HL-60/S4 (cell line): Measurements from ENCODE around the gene GBP1.
"Not testable (repeated sequence)": the region's sequence is repeated elsewhere in the genome, so short reads cannot be mapped to it uniquely, and the experiment has no call there.

Experiments
- in situ Hi-C: fragments of 300-500 bp; cut with MboI; formaldehyde crosslinking; loops from 2 replicates; pipeline ENCODE4 v1.14.3; 2022; ENCODE audit warnings: low sequenced_read_pairs

Gene GBP1

DNA sequence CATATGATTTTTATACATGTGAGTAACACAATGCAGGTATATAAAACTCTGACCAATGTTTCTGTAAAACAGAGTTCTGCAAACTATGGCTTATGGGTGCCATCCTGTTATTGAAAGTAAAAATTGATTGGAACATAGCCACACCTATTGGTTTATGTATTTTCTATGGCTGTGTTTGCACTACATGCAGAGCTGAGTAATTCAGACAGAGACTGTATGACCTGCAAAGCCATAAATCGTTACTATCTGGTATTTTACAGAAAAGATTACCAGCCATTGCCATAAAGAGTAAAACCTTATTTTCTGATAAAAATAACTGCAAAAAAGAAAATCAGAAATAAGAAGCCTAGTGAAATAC is 13.1 kb downstream of the GBP1 start:
- in situ Hi-C loops: no loop called here

DNA sequence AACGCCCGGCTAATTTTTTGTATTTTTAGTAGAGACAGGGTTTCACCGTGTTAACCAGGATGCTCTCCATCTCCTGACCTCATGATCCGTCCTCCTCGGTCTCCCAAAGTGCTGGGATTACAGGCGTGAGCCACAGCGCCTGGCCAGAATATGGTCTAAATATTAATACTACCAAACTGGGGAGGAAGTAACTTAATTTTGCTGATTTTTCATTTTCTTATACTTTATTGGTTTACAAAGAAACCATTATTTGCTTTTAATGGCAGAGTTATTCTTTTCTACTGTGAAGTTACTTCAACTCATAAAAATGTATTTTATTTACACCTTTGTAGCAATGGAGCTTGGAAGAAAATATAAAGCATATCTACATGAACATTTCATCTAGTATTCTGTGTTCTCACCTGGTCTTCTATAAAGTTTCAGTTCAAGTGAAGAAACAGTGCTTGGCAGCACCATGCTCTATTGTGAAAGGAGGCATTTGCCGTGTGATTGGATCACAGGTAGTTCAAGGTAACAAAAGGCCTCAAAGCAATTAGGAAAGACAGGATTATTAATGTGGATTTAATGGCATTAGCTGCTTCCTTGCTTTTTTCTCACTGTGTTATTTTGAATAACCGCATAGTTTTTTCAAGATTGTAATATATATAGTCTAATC is 13.6 kb downstream of the GBP1 start:
- in situ Hi-C loops: no loop called here

DNA sequence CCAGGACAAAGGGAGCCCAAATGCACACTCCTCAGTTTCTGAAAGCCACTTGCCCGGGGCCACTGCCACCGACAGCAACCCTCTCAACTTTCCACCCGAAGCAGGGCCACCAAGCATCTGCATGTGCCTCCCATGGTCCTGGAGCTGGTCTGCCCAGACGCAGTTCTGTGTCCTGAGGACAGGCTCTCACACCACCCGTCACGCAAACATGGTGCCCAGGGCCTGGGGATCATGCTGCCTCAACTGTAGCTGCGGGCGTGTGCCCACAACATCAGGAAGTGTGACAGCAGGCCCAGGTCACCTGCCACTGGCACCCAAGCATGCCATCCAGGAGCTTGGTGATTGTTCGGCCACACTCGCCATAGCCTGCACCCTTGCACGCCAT is 14.4 kb downstream of the GBP1 start:
- in situ Hi-C loops: no loop called here

DNA sequence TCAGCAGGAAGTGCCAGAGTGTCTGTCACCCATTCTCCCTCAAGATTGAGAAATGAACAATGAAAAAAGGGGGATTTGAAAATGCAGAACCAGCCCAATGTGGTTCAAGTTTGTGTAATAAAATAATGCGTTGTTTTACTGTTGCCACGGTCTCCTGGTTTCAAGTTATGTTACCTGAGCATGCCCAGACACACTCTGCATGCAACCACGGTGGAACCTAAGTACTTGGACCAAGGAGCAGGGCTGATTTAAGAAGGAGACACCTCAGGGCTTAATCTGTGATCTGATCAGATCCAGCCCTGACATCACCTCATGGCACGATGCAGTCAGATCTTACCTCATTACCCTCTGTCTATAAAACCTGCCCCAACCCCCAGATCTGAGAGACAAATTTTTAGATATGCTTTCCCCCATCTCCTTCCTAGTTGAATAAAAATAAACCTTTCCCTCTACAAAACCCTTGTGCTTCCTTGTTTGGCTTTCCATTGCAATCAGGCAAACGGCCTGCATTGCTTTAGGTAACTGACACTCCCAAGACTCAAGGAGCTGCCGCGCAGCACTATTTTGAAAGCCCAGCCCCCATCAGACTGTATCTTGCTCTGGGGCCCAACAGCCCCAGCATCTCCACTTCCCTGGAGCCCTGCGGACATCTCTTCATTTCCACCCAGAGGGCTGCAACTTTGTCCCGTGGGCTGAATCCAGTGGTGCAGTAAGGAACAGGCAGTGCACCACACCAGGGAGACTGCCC is 14.9 kb downstream of the GBP1 start:
- in situ Hi-C loops: not testable (repeated sequence)

DNA sequence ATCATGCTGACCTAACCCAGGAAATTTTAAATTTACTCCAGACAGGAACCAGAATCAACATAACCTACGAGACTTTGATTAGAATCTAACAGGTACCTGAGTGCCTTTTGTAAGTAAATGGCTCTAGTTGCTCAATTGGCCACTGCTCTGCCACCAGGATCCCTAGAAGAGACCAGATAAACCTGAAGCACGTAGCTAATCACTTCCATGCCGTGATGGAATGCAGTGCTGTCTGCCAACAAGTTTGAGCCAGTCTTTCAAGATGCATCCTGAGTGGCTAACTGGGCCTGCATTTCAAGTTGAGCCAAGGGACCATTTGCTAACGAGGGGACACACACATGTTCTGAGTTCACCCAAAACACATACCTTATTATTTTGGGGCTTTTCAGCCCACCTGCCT is 15.8 kb downstream of the GBP1 start:
- in situ Hi-C loops: not testable (repeated sequence)

DNA sequence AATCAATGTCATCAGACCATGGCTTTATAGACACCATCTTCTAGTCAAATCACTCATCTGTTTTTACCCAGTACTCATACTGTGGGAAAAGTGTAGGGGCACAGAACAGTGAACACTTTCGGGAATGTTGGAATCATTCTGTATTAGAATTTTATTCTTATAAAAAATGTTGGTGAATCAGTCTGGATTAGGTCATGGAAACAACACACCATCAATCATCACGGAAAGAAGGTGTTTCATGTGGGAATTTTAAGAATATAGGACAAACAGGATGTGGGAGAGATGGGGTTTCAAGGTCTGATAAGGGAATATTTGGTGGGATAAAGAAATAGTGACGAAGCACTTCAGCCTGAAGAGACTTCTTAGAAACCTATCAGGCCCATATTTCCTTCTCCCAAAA is 17.3 kb downstream of the GBP1 start:
- in situ Hi-C loops: no loop called here

DNA sequence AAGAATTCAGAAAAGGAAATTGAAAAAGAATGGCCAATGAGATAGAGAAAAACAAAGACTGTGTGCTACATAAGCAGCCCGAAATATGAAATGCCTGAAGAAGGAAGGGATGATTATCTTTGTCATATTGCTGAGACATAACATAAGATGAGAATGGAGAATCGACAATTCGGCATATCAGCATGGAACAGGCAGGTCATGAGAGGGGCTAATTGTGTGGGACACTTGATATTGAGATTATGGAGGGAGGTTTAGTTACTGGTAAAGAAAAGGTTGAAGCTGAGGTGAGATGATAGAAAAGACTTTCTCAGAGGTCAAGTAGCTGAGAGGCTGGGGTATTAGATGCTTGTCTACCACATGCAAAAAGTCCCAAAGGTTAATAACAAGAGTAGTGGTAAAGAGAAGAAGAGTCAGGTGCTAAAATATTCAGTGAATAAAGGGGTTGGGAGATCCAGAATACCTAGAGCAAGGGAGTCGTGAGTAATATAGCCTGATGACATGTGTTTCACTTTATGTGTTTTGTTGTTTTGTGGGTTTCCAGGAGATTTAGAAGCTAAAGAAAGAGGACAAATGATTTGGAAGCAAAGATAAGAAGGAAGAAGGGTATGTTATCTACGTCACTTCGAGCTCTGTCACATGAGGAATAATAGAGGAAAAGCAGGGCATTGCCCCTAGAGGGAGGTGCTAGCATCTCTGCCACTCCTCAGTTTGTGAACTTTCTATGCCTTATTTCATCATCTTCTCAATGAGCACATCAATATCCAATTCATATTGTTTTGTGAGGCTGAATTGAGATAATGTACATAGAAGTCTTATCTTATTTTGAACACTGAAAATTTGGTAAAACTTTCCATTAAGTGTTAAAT is 18.5 kb downstream of the GBP1 start:
- in situ Hi-C loops: not testable (repeated sequence)

DNA sequence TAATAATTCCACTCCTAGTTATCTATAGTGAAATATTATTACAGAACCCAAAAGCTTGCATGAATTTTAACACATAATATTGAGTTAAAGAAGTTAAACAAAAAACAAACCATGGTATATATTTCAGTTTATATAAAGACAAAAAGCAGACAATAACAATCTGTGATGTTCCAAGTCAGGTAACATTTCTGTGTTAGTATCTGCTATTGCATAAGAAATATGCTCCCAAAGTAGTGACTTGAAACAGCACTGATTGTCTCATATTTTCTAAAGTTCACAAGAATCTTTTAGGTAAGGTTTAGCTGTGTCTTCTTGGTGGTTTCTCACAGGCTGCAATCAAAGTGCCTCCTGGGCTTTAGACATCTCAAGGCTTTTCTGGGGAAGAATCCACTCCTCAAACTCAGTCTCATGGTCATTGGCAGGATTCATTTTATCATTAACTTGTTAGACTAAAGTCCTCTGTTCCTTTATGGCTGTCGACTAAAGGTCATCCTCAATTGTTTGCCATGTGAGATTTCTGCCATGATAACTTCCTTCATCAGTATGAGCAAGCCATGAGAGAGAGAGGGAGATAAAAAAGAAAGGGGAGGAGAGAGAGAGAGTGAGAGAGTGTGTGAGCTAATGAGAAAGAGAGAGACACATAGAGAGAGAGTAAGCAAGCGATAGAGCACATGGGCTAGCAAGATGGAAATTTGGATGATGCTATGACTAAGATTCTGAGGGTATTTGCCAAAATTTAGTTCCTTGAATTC is 19.9 kb downstream of the GBP1 start:
- in situ Hi-C loops: no loop called here

DNA sequence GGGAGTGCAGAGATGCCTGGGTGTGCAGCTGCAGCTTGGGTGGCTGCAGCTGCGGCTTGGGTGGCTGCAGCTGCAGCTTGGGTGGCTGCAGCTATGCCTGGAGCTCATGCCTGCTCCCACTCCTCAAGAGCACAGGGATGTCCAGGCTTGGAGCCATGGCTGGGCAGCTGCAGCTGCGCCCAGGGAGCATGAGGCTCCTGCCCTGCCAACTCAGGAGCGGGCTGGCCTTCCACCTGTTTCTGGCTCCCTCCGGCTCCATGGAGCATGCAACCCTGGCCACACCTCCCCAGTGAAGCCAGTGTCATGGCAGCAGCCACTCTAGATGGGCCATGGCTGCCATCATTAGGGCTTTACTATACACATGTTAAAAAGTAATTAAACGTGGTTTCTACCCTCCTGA is 21.1 kb downstream of the GBP1 start:
- in situ Hi-C loops: no loop called here

DNA sequence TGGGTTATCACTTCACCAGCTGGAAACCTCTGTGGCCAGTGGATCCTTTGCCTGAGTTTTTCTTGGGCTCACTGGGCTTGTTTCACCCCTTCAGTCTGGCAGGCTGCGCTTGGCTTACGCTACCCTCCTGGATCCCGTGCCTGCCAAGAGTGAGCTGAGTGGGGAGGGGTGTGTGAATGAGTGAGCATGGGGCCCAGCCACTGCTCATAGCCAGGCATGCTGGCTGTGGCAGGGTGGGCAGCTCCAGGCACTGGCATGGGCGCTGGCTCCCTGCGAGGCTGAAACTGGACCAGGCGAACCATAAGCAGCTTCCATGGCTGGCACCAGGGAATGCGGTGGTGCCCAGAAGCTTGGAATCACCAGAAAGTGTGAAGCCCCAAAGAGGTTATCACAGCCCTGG is 22.5 kb downstream of the GBP1 start:
- in situ Hi-C loops: no loop called here

DNA sequence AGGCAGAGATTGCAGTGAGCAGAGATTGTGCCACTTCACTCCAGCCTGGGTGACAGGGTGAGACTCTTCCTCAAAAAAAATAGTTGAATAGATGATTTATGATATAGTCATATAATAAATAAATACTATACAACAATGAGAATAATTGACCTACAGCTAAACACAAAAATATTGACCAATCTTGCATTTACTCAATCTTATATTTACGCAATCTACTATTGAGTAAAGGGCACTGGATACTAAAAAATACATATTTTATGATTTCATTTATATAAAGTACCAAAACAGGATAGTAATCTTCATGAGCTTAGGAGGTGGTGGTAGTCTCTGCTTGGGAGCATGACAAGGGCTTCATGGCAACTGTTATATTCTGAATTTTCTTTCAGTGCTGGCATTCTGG is 23.3 kb downstream of the GBP1 start:
- in situ Hi-C loops: no loop called here

DNA sequence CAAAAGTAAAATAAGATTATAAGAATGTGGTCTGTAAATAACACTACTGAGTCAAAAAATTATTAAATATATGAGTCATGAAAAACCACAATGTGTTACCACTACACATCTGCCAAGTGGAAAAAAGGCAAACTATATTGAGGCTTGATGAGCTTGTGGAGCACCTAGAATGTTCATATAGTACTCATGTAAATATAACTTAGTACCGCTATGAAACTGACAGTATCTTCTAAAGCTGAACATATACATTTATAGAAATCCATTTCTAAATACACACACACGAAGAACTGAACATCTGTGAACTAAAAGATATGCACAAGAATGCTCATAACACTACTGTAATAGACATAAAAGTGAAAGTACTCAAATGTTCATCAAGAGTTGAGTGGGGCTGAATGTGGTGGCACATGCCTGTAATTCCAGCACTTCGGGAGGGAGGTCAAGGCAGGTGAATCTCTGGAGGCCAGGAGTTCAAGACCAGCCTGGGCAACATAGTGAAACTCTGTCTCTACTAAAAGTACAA is 23.8 kb downstream of the GBP1 start:
- in situ Hi-C loops: no loop called here

DNA sequence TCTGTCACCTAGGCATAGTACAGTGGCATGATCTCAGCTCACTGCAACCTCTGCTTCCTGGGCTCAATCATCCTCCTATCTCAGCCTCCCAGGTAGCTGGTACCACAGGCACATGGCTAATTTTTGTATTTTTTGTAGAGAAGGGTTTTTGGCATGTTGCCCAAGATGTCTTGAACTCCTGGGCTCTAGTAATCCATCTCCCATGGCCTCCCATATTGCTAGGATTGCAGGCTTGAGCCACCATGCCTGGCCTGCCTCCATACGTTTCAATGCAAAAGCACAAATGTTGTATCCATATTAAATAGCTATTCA is 24.7 kb downstream of the GBP1 start:
- in situ Hi-C loops: no loop called here

DNA sequence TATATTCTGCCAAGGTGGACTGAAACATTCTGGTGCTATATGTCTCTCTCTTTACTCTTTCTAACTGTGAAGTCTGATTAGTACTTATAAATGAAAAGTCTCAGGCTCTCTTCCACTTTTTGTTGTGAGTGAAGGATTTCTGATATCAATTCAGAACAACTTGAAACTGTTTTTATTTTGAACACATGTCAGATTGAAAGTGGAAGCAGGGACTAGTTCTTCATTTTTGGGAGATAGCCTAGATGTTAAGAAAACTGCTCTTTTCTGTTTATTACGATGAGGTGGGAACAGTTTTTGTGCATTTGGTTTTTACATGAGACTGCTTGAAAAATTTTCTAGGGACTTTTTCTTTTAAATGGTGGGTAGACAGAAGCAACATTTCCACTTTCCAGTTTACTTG is 27.8 kb downstream of the GBP1 start:
- in situ Hi-C loops: no loop called here

DNA sequence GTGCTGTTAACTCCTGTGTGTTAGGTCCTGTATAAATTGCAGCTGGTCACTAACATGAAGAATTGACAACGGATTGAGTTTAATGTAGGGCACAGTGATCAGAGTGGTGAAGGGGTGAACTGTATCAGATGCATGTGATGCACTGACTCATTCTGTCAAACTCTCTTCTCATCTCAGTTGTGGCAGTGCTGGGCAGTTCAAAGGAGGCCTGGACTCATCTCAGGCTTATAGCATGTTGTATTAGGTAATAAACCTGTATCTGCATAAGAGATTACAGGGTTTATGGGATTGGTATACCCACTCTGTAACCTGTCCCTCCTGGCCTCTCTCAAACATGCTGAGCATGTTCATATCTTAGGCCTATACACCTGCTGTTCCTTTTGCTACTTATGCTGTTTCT is 29.9 kb downstream of the GBP1 start:
- in situ Hi-C loops: no loop called here

DNA sequence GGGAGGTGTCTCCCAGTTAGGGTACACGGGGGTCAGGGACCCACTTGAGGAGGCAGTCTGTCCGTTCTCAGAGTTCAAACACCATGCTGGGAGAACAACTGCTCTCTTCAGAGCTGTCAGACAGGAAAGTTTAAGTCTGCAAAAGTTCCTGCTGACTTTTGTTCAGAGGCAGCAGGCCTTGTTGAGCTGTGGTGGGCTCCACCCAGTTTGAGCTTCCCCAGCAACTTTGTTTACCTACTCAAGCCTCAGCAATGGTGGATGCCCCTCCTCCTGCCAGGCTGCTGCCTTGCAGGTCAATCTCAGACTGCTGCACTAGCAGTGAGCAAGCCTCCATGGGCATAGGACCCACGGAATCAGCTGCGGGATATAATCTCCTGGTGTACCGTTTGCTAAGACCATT is 31.0 kb downstream of the GBP1 start:
- in situ Hi-C loops: not testable (repeated sequence)

DNA sequence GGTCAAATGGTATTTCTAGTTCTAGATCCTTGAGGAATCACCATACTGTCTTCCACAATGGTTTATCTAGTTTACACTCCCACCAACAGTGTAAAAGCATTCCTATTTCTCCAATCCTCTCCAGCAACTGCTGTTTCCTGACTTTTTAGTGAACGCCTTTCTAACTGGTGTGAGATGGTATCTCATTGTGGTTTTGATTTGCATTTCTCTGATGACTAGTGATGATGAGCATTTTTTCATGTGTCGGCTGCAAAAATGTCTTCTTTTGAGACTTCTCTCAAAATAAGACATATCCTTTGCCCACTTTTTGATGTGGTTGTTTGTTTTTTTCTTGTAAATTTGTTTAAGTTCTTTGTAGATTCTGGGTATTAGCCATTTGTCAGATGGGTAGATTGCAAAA is 36.0 kb downstream of the GBP1 start:
- in situ Hi-C loops: not testable (repeated sequence)

DNA sequence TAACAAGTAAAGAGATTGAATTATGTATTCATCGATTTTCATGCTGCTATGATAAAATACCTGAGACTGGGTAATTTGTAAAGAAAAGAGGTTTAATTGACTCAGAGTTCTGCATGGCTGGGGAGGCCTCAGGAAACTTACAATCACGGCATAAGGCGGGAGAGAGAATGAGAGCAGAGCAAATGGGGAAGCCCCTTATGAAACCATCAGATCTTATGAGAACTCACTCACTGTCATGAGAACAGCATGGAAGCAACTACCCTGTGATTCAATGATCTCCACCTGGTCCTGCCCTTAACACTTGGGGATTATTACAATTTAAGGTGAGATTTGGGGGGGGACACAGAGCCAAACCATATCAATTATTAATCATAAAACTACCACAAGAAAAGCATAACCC is 39.1 kb downstream of the GBP1 start:
- in situ Hi-C loops: no loop called here

DNA sequence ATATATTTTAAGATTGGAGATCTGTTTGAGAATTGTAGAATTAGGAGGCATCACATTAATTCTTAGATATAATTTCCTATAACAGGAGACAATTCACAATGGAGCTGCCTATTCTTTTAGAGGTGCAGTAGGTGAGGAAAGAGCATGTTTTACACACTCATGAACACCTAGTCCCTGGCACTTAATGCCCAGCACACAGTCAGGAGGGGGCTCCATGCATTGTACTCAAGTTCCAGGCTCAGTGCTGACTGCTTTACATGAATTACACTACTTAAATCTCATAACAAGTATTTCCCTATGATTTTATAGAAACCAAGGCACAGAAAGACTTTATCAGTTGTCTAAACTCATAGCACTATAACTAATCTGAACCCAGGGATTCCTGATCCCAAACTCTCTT is 42.0 kb downstream of the GBP1 start:
- in situ Hi-C loops: no loop called here

DNA sequence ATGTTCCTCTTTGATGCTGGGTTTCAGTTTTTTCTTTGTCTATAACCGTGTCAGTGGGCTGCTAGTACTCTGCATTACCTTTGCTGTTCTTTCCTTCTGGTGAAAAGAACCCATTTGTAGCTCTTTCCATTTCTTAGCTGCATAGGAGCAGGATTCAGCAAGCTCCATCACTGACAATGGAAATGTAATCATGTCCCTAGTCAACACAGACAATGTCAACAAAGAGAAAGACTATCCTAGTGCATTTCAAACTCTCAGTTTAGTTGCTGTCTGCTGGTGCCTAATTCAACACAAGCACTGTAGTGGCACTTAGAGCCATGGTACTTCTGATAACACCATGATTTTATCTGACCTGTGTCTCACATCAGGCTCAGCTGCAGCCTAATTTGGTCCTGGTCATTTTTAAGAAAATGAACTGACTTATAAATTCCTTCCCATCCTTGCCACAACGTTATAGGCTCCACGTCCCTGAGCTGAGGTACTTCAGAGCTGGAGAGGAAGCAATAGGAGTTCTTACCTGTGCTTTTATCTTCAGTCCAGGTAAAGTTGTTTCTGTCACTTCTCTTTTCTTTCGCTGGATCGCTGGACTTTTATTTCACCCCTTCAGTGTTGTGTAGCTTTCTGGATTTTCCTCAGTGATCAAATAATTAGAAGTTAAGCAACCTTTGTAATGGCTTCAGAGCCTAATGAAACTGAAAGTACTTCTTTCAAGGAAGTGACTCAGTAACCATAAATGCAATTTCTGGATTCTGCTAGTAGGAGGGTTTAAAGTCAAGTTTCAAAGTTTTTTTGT is 42.6 kb downstream of the GBP1 start, which contains the start of gene GBP3:
Gene GBP3, minus strand, starts transcription at position 700 of the 793 bp plus-strand sequence. CDS start 2,145 bp downstream, outside the sequence.
- in situ Hi-C loops: no loop called here
